Tibial artery (tissue), 4 donors: Measurements from ENCODE around the gene TMX4.

Experiments used
- DNase-seq, 2 donors: peaks; one replicate each; pipeline ENCODE4 v3.0.0-alpha.2; 2019
- H3K27ac ChIP-seq, 2 donors: fragments of 200-600 bp; sonication (generic) in 1 of 2; 1 replicate in 1 of 2; 2 replicates in 1 of 2; pipeline ENCODE4 v1.5.1; 2018 to 2019; ENCODE audit warnings: mild to moderate bottlenecking in 1 of 2
- H3K27me3 ChIP-seq, 2 donors: fragments of 200-600 bp; sonication (generic) in 1 of 2; one replicate each; pipeline versions ENCODE4 v1.5.1 to v1.6.0; 2016 to 2019
- H3K36me3 ChIP-seq, 3 donors: fragments of 200-600 bp; sonication (generic) in 2 of 3; one replicate each; pipeline ENCODE4 v1.5.1; 2016 to 2019; ENCODE audit warnings: mild to moderate bottlenecking in 2 of 3
- H3K4me1 ChIP-seq, 4 donors: fragments of 200-600 bp; sonication (generic) in 2 of 4; 1 replicate in 3 of 4; 2 replicates in 1 of 4; pipeline ENCODE4 v1.5.1; 2016 to 2019
- H3K4me3 ChIP-seq, 2 donors: fragments of 200-600 bp; sonication (generic) in 1 of 2; 1 replicate in 1 of 2; 2 replicates in 1 of 2; pipeline ENCODE4 v1.5.1; 2018 to 2019; ENCODE audit warnings: mild to moderate bottlenecking in 2 of 2
- H3K9me3 ChIP-seq, 3 donors: fragments of 200-600 bp; sonication (generic) in 1 of 3; one replicate each; pipeline ENCODE4 v1.5.1; 2016 to 2019
- CTCF ChIP-seq, 2 experiments: fragments of 200-600 bp in 1 of 2; fragments of 450-650 bp in 1 of 2; IDR thresholded peaks; one replicate each; pipeline ENCODE4 v1.5.1; 2017 to 2019; ENCODE audit warnings: antibody characterized with exemption in 2 of 2, mild to moderate bottlenecking in 1 of 2, moderate library complexity in 1 of 2
- intact Hi-C: fragments of 100-400 bp; cut with DNase I; formaldehyde crosslinking; loops from one replicate; pipeline ENCODE4 v1.15.0; 2023; ENCODE audit warnings: low total_unique reads

Gene TMX4

DNA sequence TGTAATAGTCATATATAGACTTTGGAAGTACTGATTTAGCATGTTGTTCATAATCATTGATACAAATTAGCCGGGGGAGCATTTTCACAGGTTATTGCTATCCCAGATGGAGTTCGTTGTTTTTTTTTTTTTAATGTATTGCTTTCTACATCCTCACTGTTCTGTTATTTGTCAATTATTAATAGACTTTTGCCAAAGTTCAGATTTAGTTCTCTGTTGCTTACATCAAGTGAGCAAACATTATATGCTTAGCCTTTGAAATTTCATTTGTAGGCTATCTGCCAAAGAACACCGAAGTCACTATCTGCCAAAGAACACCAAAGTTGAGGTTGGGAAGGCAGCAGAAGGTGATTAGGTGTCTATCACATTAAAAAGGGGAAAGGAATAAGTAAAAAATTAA, 79.2 kb downstream of the TMX4 start, which contains the start of gene HAO1:
Gene HAO1, minus strand, starts transcription at position 118 of the 400 bp plus-strand sequence. Its CDS starts 36 bp downstream, at position 82.
- no peak within 1 kb of the TSS for H3K4me3 ChIP-seq
- H3K36me3 ChIP-seq: no peaks in the 10 kb centered on the region
- no peak for DNase-seq
- TF ChIP-seq CTCF (IDR thresholded peaks at IDR 0.05): no peak
- peaks cover 0 to 11% (median 1%) of the 10 kb centered on the region in 4 donors for H3K4me1 ChIP-seq
- intact Hi-C loops: no loop called here
- no peaks in the 10 kb centered on the region for H3K9me3 ChIP-seq
- H3K27ac ChIP-seq: no peak within 1 kb of the TSS
- no peaks in the 10 kb centered on the region for H3K27me3 ChIP-seq

GRCh38 chr20:7939663-7940062, 79.9 kb downstream of the TMX4 start:
- no peaks in the 10 kb centered on the region for H3K27me3 ChIP-seq
- H3K27ac ChIP-seq: no peak overlapping the region
- no peaks in the 10 kb centered on the region for H3K36me3 ChIP-seq
- H3K4me1 ChIP-seq: peaks cover 0 to 11% (median 1%) of the 10 kb centered on the region in 4 donors
- intact Hi-C loops: no loop called here
- H3K4me3 ChIP-seq: no peak overlapping the region
- no peaks in the 10 kb centered on the region for H3K9me3 ChIP-seq
- no peak for TF ChIP-seq CTCF (IDR thresholded peaks at IDR 0.05)
- DNase-seq: no peak

- Histone ChIP-seq H3K36me3 (no peaks in the 10 kb centered on the region), H3K27ac (no peak overlapping the region), H3K27me3 (no peaks in the 10 kb centered on the region), H3K4me1 (peaks cover 0 to 11% (median 1%) of the 10 kb centered on the region in 4 donors), H3K4me3 (no peak overlapping the region), H3K9me3 (no peaks in the 10 kb centered on the region)
- intact Hi-C loops: no loop called here
- no peak for DNase-seq
- no peak for TF ChIP-seq CTCF (IDR thresholded peaks at IDR 0.05)
Measured at GRCh38 chr20:7938058-7938457, 81.5 kb downstream of the TMX4 start.

GRCh38 chr20:7937328-7937727, 82.2 kb downstream of the TMX4 start:
- intact Hi-C loops: no loop called here
- Histone ChIP-seq H3K27me3 (no peaks in the 10 kb centered on the region), H3K4me1 (peaks cover 0 to 11% (median 1%) of the 10 kb centered on the region in 4 donors), H3K36me3 (no peaks in the 10 kb centered on the region), H3K4me3 (no peak overlapping the region), H3K27ac (no peak overlapping the region), H3K9me3 (no peaks in the 10 kb centered on the region)
- no peak for TF ChIP-seq CTCF (IDR thresholded peaks at IDR 0.05)
- no peak for DNase-seq

- H3K27me3 ChIP-seq: no peaks in the 10 kb centered on the region
- H3K9me3 ChIP-seq: no peaks in the 10 kb centered on the region
- intact Hi-C loops: no loop called here
Measured at GRCh38 chr20:7935027-7935551, 84.5 kb downstream of the TMX4 start.

More at GRCh38 chr20:7935027-7935551, 84.5 kb downstream of the TMX4 start:
- DNase-seq: no peak
- H3K4me3 ChIP-seq: no peak overlapping the region
- no peak for TF ChIP-seq CTCF (IDR thresholded peaks at IDR 0.05)
- no peaks in the 10 kb centered on the region for H3K36me3 ChIP-seq
- H3K27ac ChIP-seq: no peak overlapping the region
- peaks cover 0 to 11% (median 1%) of the 10 kb centered on the region in 4 donors for H3K4me1 ChIP-seq
